Esophagus (tissue), 2 donors: Measurements from ENCODE around the gene TTLL8. TPM values are rescaled to one million over a fixed set of nuclear protein-coding genes. Genes with fewer than 3 reads are reported as not detected.
"Not testable (repeated sequence)": the region's sequence is repeated elsewhere in the genome, so short reads cannot be mapped to it uniquely, and the experiment has no call there.

Source experiments
- H3K27ac ChIP-seq, 2 donors: one replicate each; pipeline ENCODE4 v1.5.1; 2013; ENCODE audit warnings: low read depth in 2 of 2, mild to moderate bottlenecking in 2 of 2, inconsistent platforms in 1 of 2, low read length in 1 of 2, moderate library complexity in 1 of 2
- H3K27me3 ChIP-seq, 2 donors: one replicate each; pipeline ENCODE4 v1.6.1; 2013; ENCODE audit warnings: low read length in 2 of 2, control low read depth in 1 of 2, mild to moderate bottlenecking in 1 of 2; ENCODE audit not compliant: insufficient read depth in 2 of 2, control insufficient read depth in 1 of 2
- H3K36me3 ChIP-seq, 2 donors: one replicate each; pipeline ENCODE4 v1.6.1; 2013; ENCODE audit warnings: low read length in 1 of 2; ENCODE audit not compliant: control insufficient read depth in 2 of 2, insufficient read depth in 2 of 2
- H3K4me1 ChIP-seq, 2 donors: one replicate each; pipeline ENCODE4 v1.6.1; 2013; ENCODE audit warnings: low read length in 1 of 2; ENCODE audit not compliant: control insufficient read depth in 2 of 2, insufficient read depth in 2 of 2
- H3K4me3 ChIP-seq, 2 donors: one replicate each; pipeline ENCODE4 v1.5.1; 2013; ENCODE audit warnings: low read length in 2 of 2, mild to moderate bottlenecking in 2 of 2, low read depth in 1 of 2, moderate library complexity in 1 of 2
- H3K9me3 ChIP-seq, 2 donors: one replicate each; pipeline ENCODE4 v1.6.1; 2013; ENCODE audit warnings: mild to moderate bottlenecking in 2 of 2, low read depth in 1 of 2, low read length in 1 of 2, moderate library complexity in 1 of 2; ENCODE audit not compliant: control insufficient read depth in 2 of 2, insufficient read depth in 1 of 2
- WGBS, 2 donors: extraction: QIAGEN DNeasy Blood & Tissue Kit; methylation state at CpG; one replicate each; pipeline ENCODE4 v1.1.7; 2013; 5-methylcytosine and 5-hydroxymethylcytosine counted together
- polyA plus RNA-seq, 2 donors: library from polyadenylated mRNA; stranded (reverse); fragments of 200-250 nt; gene quantifications; one replicate each; pipeline ENCODE4 v1.2.3, GENCODE V29; 2013
- donor health status: healthy with polysubstance abuse.
- donor health status: Bipolar disorder and iron deficiency.

Gene TTLL8
- polyA plus RNA-seq, 2 donors = not detected

DNA sequence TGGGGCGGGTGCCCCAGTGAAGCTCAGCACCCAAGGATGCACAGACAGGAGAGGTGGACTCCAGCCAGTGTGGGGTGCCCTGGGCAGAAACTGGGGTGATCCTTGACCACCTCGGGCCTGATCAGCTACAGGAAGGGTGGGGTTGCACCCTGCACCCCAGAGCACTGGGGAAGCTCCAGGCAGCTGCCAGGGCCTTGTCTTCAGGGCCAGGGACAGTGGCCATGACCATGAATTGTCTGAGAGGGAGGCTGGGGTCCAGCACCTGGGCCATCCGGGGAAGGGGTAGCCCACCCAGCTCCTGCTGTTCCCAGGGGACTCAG is 63.1 kb downstream of the TTLL8 start:
- peaks cover 0 to 4% of the 10 kb centered on the region in 2 donors for H3K4me1 ChIP-seq
- no peaks in the 10 kb centered on the region for H3K27me3 ChIP-seq
- WGBS, 2 donors = 52 to 75% methylated on average over 2 to 3 of the region's 3 CpGs
- H3K4me3 ChIP-seq = no peak overlapping the region
- H3K36me3 ChIP-seq = no peaks in the 10 kb centered on the region
- H3K27ac ChIP-seq = no peak overlapping the region
- H3K9me3 ChIP-seq = peaks cover 0 to 6% of the 10 kb centered on the region in 2 donors

DNA sequence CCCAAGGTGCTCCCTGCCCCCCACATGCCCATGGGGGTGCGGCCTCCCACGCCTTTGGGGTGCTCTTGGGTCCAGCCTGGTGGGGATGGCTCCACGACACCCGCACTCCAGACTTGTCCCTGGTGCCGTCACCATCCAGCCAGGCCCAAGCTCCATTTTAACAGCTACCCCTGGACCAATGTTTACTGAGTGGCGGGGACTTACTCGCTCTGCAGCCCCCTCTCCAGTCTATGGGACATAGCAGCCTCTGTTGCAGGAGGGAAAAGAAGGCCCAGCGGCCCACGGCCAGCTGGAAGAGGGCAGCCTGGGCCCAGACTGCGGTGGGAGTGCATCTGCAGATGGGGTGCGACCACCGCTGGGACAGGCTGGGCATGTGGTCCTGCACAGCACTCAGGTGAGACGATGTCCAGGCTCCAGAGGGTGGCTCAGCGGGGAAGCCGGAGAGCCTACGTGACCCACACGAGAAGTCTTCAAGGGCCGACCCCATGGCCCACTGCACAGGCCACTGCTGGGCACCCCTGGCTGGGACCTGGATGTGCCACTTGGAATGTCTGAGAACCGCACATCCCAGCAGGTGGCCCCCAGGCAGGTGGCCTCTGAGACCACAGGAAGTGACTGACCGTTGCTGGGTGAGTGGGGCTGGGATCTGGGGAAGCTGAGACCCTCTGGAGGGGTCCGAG is 63.6 kb downstream of the TTLL8 start:
- 90 to 91% methylated on average over 21 of the region's 21 CpGs for WGBS, 2 donors
- Histone ChIP-seq H3K27ac (no peak overlapping the region), H3K27me3 (no peaks in the 10 kb centered on the region), H3K4me1 (peaks cover 0 to 4% of the 10 kb centered on the region in 2 donors), H3K4me3 (no peak overlapping the region), H3K36me3 (no peaks in the 10 kb centered on the region), H3K9me3 (peaks cover 2 to 6% of the 10 kb centered on the region in 2 donors)

DNA sequence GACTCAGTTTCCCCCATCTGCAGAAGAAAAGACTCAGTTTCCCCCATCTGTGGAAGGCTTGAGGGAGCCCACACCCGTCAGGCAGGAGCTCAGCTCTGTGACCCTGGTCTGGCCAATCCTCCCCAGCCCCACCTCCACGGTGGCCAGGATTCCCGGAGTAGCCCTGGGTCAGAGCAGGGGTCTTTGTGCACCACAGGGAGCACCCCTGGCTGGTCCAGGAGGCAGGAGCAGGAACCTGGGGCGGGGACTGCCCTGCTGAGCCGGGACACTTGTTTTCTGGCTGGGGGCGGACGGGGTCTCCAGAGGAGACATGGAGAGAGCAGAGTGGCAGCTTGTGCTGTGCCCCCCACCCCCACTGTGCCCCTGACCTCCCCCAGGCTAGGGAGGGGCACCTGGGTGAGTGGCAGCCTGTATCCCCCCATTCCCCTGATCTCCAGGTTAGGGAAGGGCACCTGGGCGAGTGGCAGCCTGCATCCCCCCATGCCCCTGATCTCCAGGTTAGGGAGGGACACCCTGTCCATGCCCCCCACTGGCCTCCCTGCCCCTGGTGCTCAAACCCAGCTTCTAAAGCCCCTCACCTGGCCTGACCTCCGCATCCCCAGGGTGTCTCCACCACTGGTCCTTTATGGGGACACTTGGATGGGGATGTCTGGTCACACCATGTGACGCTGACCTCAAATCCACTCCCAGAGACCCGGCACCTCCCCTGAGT is 64.3 kb downstream of the TTLL8 start:
- Histone ChIP-seq H3K4me1 (peaks cover 0 to 4% of the 10 kb centered on the region in 2 donors), H3K36me3 (no peaks in the 10 kb centered on the region), H3K27ac (no peak overlapping the region), H3K9me3 (peaks cover 2 to 3% of the 10 kb centered on the region in 2 donors), H3K4me3 (no peak overlapping the region), H3K27me3 (no peaks in the 10 kb centered on the region)
- WGBS, 2 donors = 70 to 74% methylated on average over 10 to 11 of the region's 11 CpGs

DNA sequence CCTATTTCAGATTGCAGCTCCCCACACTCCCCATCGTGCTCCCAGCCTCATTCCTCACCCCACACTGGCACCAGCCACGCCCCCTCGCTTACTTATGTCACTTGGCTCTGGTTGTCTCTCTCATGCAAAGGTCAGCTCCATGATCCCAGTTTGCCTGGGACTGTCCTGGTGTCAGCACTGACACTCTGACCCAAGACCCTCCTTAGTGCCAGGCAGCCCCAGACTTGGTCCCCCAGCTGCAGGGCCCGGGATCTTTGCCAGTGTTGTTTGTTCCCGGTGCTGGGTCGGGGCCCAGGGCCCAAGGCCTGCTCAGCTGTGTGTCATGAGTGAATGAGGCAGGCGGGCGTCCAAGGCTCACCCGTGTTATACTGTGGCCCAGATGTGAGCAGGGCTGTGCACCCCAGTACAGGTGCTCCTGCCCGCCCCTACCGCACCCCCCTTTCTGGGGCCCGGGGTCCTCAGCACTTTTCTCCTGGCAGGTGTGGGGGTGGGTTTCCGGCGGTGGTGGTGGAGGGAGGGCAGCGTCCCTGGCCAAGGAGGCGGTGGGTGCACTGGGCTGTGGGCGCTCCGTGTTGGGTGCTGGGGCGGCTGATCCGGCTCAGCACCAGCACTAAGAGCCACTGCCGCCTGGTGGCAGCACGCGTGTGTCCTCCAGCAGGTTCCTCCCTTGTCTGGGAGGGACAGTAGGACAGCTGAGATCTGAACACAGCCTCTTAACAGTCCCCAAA is 65.0 kb downstream of the TTLL8 start:
- Histone ChIP-seq H3K9me3 (peaks cover 2% of the 10 kb centered on the region in 2 donors), H3K27me3 (no peaks in the 10 kb centered on the region), H3K36me3 (no peaks in the 10 kb centered on the region), H3K4me3 (no peak overlapping the region), H3K4me1 (peaks cover 0 to 4% of the 10 kb centered on the region in 2 donors), H3K27ac (no peak overlapping the region)
- 26 to 33% methylated on average over 20 to 23 of the region's 23 CpGs for WGBS, 2 donors

DNA sequence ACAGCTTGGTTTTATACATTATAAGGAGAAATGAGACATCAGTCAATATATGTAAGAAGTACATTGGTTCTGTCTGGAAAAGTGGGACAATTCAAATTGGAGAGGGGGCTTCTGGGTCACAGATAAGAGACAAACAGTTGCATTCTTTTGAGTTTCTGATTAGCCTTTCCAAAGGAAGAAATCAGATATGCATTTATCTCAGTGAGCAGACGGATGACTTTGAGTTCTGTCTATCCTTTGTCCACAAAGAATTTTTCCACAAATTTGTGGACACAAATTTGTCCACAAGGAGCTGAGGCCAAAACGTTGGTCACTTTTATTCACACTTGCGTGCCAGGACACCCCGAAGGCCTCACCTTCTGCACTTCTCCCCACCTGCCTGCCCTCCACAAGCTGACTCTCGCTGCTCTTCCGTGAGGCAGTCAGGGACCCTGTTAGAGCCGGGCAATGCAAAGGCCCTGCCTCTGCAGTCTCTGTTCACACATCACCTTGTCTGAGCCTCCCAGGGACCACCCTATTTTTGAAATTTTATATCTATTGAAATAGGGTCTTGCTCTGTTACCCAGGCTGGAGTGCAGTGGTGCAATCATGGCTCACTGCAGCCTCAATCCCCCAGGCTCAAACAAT is 66.1 kb downstream of the TTLL8 start:
- H3K27me3 ChIP-seq = no peaks in the 10 kb centered on the region
- 88 to 90% methylated on average over 7 of the region's 7 CpGs for WGBS, 2 donors

DNA sequence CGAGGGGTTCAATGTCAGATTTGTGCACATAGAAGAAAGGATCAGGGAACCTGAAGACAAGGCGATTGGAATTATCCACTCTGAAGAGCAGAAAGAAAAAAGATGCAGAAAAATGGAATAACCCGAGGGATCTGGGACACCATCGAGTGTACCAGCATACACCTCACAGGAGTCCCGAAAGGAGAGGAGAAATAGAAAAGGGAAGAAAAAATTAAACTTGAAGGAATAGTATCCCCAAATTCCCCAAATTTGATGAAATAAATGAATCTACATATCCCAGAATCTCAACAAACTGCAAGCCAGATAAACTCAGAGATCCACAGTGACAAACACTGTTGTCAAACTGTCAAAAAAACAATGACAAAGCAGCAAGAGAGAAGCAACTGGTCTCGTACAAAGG is 66.9 kb downstream of the TTLL8 start:
- WGBS, 2 donors = 91 to 96% methylated on average over 6 of the region's 6 CpGs
- Histone ChIP-seq H3K27me3 (no peaks in the 10 kb centered on the region), H3K4me1 (no peaks in the 10 kb centered on the region), H3K36me3 (no peaks in the 10 kb centered on the region), H3K4me3 (no peak overlapping the region), H3K9me3 (peaks cover 2% of the 10 kb centered on the region in 2 donors), H3K27ac (no peak overlapping the region)

More for the DNA sequence above, 66.1 kb downstream of the TTLL8 start:
- no peak overlapping the region for H3K4me3 ChIP-seq
- no peak overlapping the region for H3K27ac ChIP-seq
- H3K4me1 ChIP-seq = no peaks in the 10 kb centered on the region
- peaks cover 2% of the 10 kb centered on the region in 2 donors for H3K9me3 ChIP-seq
- no peaks in the 10 kb centered on the region for H3K36me3 ChIP-seq

DNA sequence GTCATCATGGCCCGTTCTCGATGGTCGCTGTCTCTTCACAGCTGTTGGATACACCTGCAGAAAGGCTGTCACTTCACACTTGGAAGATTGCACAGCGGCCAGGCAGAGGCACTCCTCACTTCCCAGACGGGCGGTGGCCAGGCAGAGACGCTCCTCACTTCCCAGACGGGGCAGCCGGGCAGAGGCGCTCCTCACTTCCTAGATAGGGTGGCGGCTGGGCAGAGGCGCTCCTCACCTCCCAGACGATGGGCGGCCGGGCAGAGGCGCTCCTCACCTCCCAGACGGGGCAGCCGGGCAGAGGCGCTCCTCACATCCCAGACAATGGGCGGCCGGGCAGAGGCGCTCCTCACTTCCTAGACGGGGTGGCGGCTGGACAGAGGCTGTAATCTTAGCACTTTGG is 68.3 kb downstream of the TTLL8 start:
- not testable (repeated sequence) for H3K36me3 ChIP-seq, H3K27ac ChIP-seq, H3K4me3 ChIP-seq, H3K9me3 ChIP-seq, H3K27me3 ChIP-seq, H3K4me1 ChIP-seq
- WGBS, 2 donors = 95 to 96% methylated on average over 24 of the region's 24 CpGs

DNA sequence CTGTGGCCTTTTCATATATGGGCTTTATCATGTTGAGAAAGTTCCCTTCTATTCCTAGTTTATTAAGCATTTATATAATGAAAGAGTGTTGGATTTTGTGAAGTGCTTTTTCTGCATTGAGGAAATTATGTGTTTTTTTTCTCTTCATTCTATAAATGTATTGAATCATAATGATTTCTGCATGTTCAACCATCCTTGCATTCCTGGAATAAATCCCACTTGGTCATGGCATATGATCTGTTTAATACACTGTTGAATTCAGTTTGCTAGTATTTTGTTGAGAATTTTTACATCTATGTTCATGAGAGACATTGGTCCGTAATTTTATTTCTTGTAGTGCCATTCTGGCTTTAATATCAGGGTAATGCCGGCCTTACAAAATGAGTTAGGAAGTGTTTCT is 71.8 kb downstream of the TTLL8 start:
- Histone ChIP-seq H3K27me3 (peaks cover 0 to 3% of the 10 kb centered on the region in 2 donors), H3K27ac (no peak overlapping the region), H3K4me3 (no peak overlapping the region), H3K9me3 (peaks cover 2% of the 10 kb centered on the region in 2 donors), H3K36me3 (no peaks in the 10 kb centered on the region), H3K4me1 (peaks cover 3 to 4% of the 10 kb centered on the region in 2 donors)
- WGBS, 2 donors = 96 to 98% methylated on average over 2 of the region's 2 CpGs

DNA sequence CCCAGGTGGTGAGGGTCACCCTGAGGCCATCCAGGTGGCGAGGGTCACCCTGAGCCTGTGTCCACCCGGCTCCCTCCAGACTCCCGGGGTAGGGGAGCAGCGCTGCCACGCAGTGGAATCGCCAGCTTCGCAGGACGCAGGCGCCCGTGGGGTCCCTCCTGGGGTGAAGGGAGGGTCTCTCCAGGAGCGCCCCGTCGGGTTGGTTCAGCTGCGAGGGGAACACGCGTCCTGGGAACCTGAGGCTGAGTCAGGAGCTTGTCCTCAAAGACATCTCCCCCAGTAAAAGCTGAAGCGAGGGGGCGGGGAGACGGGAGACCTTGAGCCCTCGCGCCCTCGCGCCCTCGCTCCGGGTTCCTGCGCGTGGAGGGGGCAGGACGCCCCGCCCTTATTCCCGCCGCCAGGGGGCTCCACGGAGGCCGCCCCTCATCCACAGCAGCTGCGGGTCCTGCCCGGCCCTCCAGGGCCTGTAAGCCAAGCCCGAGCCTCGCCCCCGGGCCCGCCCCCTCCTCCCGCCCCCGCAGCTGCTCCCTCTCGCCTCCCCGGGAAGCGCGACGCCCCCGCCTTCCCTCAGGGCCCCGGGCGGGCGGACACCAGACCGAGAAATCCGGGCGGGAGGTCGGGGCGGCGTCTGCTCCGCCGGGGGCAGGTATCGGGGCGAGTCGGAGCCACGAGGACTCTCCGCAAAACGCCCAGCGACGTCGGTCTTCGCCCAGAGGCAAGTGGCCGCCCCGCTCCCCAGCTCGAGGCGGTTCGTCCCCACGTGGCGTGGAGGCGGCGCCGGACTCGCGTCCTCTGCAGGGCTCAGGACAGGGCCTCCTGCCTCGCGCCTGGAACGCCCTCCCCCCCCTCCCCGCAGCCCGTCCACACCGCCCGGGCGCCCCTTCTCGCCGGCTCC is 74.7 kb downstream of the TTLL8 start:
- peak overlapping the region in 1 of 2 donors; percentile 4 for H3K4me3 ChIP-seq
- H3K4me1 ChIP-seq = peaks cover 3 to 4% of the 10 kb centered on the region in 2 donors
- 14 to 15% methylated on average over 58 to 90 of the region's 90 CpGs for WGBS, 2 donors
- H3K9me3 ChIP-seq = no peaks in the 10 kb centered on the region
- no peaks in the 10 kb centered on the region for H3K36me3 ChIP-seq
- H3K27me3 ChIP-seq = peaks cover 0 to 3% of the 10 kb centered on the region in 2 donors
- H3K27ac ChIP-seq = no peak overlapping the region
